ENCODE results near the gene PLAAT3. TPM values are rescaled to one million over a fixed set of nuclear protein-coding genes. Genes with fewer than 3 reads are reported as not detected.
"Not testable (repeated sequence)": the region's sequence is repeated elsewhere in the genome, so short reads cannot be mapped to it uniquely, and the experiment has no call there.

Gene PLAAT3
- total RNA-seq, 1 donor from 2014 or later: 68.2 TPM

DNA sequence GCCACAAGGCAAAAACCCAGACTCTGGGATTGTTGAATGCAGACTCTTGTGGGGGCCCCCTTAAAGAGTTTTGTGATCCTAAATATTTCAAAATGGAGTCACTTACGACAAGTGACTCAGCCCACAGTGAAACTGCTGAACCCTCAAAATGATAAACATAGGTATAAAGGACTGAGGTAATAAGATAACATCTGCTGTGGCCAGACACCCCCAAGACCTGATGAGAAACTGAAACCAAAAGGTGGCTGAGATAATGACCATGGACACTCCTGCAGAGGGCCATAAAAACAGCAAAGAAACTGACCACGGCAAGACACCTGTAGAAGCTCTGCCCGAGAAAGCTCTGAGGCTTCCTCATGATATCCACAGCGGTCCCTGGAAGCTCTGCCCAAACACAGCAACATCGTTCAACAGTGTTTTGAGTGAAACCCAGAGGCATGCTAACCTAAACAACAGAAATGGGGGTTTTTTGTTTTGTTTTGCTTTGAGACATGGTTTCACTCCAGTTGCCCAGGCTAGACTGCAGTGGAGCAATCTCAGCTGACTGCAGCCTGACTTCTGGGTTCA is 79.3 kb downstream of the PLAAT3 start:
- TF ChIP-seq, protein P1, sequence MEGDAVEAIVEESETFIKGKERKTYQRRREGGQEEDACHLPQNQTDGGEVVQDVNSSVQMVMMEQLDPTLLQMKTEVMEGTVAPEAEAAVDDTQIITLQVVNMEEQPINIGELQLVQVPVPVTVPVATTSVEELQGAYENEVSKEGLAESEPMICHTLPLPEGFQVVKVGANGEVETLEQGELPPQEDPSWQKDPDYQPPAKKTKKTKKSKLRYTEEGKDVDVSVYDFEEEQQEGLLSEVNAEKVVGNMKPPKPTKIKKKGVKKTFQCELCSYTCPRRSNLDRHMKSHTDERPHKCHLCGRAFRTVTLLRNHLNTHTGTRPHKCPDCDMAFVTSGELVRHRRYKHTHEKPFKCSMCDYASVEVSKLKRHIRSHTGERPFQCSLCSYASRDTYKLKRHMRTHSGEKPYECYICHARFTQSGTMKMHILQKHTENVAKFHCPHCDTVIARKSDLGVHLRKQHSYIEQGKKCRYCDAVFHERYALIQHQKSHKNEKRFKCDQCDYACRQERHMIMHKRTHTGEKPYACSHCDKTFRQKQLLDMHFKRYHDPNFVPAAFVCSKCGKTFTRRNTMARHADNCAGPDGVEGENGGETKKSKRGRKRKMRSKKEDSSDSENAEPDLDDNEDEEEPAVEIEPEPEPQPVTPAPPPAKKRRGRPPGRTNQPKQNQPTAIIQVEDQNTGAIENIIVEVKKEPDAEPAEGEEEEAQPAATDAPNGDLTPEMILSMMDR (conservative IDR thresholded peaks at IDR 0.05; ENCODE audit: low read depth, low read length): no peak
- H3K4me3 ChIP-seq (ENCODE audit: low read depth, low read length): no peak overlapping the region
- no peak for DNase-seq (ENCODE audit: low read depth)

DNA sequence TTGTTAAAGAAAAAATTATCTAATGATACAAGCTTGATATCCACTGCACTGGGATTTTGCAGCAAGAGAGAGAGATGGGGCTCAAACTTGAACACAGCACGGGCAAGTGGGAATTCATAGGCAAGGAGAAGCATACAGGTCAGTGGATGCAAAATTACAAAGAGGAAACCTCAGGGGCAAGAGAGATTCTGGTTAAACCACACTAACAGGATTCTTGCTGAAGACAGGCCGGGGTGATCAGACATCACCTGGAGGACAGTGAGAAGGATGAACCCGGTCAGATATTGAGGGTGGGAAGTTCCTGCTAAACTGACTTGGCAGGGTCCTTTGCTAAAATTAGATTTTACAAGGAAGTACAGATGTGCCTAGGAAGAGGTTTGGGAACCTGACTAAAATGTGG is 80.2 kb downstream of the PLAAT3 start:
- DNase-seq (ENCODE audit: low read depth): no peak
- TF ChIP-seq, protein P1 (conservative IDR thresholded peaks at IDR 0.05; ENCODE audit: low read depth, low read length): no peak
- H3K4me3 ChIP-seq (ENCODE audit: low read depth, low read length): no peak overlapping the region

DNA sequence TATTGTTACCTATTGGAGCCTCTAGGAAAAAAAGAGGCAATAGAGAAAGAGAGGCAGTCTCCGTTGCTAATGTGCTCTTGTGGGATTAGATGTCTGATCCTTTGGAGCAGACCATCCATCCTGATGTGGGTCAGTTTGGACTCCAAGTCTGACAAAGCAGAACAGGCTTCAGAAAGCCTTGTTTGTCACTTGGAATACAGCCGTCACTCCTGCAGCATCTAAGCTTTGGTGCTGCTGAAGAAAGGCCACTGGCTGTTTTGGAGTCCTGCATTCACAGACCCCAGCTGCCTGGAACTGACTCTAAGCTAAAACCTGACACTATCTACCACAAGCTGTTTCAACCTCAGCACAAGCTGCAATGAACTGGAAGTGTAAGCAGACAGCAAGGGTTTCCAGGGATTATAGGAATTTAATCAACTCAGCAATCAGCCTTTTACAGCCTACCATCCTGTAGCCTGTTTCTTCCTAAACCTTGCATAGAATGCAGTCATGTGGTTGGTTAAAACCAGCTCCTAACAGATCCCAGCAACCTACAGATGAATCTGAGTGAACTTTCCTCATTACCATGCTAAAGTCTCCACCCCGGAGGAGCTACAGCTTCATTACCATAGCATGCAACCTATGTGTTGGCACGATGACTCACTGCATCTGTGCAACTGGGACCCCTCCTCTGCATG is 81.3 kb downstream of the PLAAT3 start:
- no peak for DNase-seq (ENCODE audit: low read depth)
- H3K4me3 ChIP-seq (ENCODE audit: low read depth, low read length): no peak overlapping the region
- TF ChIP-seq, protein P1 (conservative IDR thresholded peaks at IDR 0.05; ENCODE audit: low read depth, low read length): no peak

DNA sequence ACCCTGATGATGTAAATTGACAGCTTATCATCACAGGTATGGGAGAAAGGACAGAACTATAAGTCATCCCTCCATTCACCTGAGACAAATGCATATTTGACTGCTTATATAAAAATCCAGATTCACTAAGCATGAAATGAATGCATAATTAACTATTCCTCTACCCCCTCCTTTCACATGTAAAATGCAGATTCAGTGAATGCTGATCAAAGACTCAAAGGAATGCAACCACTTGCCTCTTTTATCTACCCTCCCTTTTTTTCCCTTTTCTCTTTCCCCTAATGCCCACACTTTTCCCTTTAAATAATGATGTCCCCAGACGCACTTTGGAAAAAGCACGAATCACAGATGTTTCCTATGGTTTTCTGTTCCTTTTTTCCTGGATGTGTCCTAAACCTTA is 82.1 kb downstream of the PLAAT3 start:
- H3K4me3 ChIP-seq (ENCODE audit: low read depth, low read length): no peak overlapping the region
- TF ChIP-seq, protein P1 (conservative IDR thresholded peaks at IDR 0.05; ENCODE audit: low read depth, low read length): no peak
- no peak for DNase-seq (ENCODE audit: low read depth)

DNA sequence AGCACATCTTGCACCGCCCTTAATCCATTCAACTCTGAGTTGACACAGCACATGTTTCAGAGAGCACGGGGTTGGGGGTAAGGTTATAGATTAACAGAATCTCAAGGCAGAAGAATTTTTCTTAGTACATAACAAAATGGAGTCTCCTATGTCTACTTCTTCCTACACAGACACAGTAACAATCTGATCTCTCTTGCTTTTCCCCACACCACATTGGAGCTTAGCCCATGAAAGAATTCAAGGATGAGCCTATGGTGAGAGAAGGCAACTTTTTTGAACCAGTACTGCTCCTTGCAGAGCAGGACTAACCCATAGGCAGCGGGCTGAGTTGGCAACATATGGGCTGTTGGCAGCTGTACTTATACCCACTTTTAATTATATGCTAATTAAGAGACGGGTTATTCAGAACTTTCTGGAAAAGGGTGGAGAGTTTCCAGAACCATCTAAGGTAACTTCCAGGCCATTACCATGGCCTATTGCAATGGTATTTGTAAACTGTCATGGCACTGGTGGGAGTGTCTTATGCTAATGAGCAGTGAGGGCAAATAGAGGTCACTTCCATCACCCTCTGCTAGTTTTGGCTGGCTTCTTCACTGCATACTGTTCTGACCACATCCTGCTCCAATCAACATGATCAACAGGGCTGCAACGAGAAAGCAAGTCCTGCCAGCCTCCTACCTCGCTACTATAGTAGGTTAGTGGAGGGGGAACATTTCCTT is 83.0 kb downstream of the PLAAT3 start:
- H3K4me3 ChIP-seq (ENCODE audit: low read depth, low read length): not testable (repeated sequence)
- DNase-seq (ENCODE audit: low read depth): peak; percentile 94

DNA sequence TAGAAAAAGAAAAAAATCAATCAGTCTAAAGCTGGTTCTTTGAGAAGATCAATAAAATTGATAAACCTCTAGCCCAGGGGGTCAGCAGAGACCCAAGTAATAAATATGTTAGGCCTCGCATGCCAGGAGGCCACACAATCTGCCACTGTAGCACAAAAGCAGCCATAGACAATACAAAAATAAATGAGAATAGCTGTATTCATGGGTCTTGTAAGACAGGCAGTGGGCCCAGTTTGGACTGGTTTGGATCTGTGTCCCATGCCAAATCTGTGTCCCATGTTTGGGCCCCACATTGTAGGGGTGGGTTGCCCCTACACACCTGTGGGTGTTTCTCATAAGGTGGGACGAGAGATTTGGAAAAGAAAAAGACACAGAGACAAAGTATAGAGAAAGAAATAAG is 84.2 kb downstream of the PLAAT3 start:
- TF ChIP-seq, protein P1 (conservative IDR thresholded peaks at IDR 0.05; ENCODE audit: low read depth, low read length): no peak
- no peak overlapping the region for H3K4me3 ChIP-seq (ENCODE audit: low read depth, low read length)
- DNase-seq (ENCODE audit: low read depth): no peak

DNA sequence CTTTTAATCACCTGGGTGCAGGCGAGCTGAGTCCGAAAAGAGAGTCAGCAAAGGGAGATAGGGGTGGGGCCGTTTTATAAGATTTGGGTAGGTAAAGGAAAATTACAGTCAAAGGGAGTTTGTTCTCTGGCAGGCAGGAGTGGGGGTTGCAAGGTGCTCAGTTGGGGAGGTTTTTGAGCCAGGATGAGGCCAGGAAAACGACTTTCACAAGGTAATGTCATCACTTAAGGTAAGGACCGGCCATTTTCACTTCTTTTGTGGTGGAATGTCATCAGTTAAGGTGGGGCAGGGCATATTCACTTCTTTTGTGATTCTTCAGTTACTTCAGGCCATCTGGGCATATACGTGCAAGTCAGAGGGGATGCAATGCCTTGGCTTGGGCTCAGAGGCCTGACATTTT is 84.9 kb downstream of the PLAAT3 start:
- DNase-seq (ENCODE audit: low read depth); H3K4me3 ChIP-seq (ENCODE audit: low read depth, low read length): not testable (repeated sequence)

DNA sequence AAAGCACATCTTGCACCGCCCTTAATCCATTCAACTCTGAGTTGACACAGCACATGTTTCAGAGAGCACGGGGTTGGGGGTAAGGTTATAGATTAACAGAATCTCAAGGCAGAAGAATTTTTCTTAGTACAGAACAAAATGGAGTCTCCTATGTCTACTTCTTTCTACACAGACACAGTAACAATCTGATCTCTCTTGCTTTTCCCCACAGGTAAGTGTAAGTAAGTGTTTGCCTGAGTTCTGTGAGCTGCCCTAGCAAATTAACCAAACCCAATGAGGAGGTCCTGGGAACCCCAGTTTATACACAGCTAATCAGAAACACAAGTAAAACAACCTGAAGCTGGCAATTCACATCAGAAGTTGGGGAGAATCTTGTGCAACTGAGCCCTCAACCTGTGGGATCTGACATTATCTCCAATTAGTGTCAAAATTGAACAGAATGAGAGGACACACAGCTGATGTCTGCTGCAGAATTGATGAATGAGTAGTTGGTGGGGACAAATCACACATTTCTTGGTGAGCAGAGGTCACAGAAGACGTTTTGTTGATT is 85.4 kb downstream of the PLAAT3 start:
- H3K4me3 ChIP-seq (ENCODE audit: low read depth, low read length); DNase-seq (ENCODE audit: low read depth): not testable (repeated sequence)

DNA sequence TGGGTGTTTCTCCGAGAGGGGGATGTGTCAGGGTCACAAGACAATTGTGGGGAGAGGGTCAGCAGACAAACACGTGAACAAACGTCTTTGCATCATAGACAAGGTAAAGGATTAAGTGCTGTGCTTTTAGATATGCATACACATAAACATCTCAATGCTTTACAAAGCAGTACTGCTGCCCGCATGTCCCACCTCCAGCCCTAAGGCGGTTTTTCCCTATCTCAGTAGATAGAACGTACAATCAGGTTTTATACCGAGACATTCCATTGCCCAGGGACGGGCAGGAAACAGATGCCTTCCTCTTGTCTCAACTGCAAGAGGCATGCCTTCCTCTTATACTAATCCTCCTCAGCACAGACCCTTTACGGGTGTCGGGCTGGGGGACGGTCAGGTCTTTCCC is 86.1 kb downstream of the PLAAT3 start:
- DNase-seq (ENCODE audit: low read depth): not testable (repeated sequence)

More for the DNA sequence above, 86.1 kb downstream of the PLAAT3 start:
- H3K4me3 ChIP-seq (ENCODE audit: low read depth, low read length): not testable (repeated sequence)

Measured in epithelial cell of proximal tubule (primary cell).